Coronary artery (tissue), 2 donors: ENCODE data around the gene ST3GAL3.

ENCODE experiments used
- DNase-seq: peaks from one replicate; pipeline ENCODE4 v3.0.0-alpha.2; 2017; ENCODE audit warnings: low spot score
- H3K27ac ChIP-seq, 2 donors: fragments of 200-600 bp; sonication (generic); one replicate each; pipeline ENCODE4 v1.5.1; 2016 to 2019
- H3K4me3 ChIP-seq: fragments of 200-600 bp; sonication (generic); 2 replicates; pipeline ENCODE4 v1.5.1; 2016; ENCODE audit warnings: mild to moderate bottlenecking, moderate library complexity
- TF ChIP-seq, protein P1 (sequence below): fragments of 200-600 bp; sonication (generic); IDR thresholded peaks from one replicate; pipeline ENCODE4 v1.5.1; 2019; ENCODE audit warnings: antibody characterized with exemption

Gene ST3GAL3

GRCh38 chr1:43731867-43732531 is 24.7 kb downstream of the ST3GAL3 start:
- Histone ChIP-seq H3K27ac (no peak overlapping the region), H3K4me3 (no peak overlapping the region)
- no peak for DNase-seq
- TF ChIP-seq, protein P1, sequence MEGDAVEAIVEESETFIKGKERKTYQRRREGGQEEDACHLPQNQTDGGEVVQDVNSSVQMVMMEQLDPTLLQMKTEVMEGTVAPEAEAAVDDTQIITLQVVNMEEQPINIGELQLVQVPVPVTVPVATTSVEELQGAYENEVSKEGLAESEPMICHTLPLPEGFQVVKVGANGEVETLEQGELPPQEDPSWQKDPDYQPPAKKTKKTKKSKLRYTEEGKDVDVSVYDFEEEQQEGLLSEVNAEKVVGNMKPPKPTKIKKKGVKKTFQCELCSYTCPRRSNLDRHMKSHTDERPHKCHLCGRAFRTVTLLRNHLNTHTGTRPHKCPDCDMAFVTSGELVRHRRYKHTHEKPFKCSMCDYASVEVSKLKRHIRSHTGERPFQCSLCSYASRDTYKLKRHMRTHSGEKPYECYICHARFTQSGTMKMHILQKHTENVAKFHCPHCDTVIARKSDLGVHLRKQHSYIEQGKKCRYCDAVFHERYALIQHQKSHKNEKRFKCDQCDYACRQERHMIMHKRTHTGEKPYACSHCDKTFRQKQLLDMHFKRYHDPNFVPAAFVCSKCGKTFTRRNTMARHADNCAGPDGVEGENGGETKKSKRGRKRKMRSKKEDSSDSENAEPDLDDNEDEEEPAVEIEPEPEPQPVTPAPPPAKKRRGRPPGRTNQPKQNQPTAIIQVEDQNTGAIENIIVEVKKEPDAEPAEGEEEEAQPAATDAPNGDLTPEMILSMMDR = no peak

DNA sequence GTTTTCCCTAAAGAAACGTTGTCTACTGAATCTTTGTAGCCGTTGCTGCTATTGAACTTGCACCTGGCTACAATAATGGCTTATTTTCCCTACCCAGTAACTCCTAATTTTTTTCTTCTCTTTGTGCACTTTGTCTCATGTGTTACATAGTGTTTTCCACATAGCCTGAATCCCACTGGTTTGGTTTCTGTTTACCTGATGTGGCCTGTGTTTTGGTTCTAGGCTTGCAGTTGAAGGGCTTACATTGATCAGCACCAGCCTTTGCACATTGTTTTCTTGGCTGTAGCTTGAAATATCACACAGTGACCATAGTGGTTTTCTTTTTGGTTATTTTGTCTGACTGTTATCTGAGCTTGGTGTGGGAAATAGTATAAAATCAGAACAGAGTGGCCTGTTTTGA is 29.5 kb downstream of the ST3GAL3 start:
- Histone ChIP-seq H3K27ac (no peak overlapping the region), H3K4me3 (no peak overlapping the region)
- TF ChIP-seq, protein P1 = no peak
- DNase-seq = no peak

DNA sequence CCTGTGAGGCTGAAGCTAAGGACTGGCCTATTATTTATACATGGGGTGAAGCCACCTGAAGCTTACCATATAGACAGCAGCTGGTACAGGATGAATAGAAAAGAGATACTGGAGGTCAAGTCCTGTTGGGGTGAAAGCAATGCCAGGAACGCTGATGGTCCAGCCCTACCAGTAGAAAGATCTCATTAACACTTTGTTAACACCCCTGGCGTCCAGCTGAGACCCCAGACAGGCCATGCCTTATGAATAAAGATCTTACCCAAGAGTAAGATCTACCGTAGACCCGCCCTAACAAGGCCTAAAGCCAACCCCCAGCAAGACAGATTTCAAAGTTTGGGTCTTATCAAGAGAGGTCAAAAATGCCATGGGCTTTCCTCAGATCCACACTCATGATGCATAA is 34.7 kb downstream of the ST3GAL3 start:
- no peak overlapping the region for H3K4me3 ChIP-seq
- TF ChIP-seq, protein P1 = no peak
- no peak for DNase-seq
- H3K27ac ChIP-seq = no peak overlapping the region

DNA sequence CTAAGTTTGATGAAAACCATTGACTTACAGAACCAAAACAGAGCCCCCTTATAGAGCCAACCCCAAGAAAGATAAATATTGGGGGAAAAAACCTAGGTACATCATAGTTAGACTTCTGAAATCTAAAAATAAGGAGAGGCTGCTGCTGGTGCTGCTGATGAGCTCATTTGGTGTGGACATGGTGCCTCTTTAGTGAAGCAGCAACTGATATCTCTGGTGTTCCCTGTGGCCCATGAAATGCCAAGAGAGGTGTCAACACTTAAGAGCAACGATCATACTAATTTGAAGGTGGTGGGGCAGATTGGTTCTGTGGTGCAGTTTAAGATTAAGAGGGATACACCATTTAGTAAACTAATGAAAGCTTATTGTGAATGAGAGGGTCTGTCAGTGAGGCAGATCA is 35.9 kb downstream of the ST3GAL3 start:
- no peak overlapping the region for H3K27ac ChIP-seq
- H3K4me3 ChIP-seq = no peak overlapping the region
- TF ChIP-seq, protein P1 = no peak
- DNase-seq = no peak

DNA sequence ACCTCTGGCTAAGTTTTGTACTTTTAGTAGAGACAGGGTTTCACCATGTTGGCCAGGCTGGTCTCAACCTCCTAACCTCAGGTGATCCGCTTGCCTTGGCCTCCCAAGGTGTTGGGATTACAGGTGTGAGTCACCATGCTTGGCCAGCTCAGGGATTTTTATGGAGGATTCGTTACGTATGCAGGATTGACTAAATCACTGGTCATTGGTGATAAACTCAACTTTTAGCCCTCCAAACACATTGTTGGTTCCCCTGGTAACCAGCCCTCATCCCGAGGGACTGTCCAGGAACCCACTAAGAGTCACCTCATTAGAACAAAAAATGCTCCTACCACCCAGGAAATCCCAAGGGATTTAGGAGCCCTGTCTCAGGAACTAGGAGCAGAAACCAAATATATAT is 40.4 kb downstream of the ST3GAL3 start:
- no peak for DNase-seq
- TF ChIP-seq, protein P1 = no peak
- Histone ChIP-seq H3K4me3 (no peak overlapping the region), H3K27ac (no peak overlapping the region)

GRCh38 chr1:43750083-43750482 is 42.7 kb downstream of the ST3GAL3 start:
- H3K27ac ChIP-seq = no peak overlapping the region
- TF ChIP-seq, protein P1 = no peak
- H3K4me3 ChIP-seq = no peak overlapping the region
- no peak for DNase-seq

GRCh38 chr1:43753422-43753821 is 46.1 kb downstream of the ST3GAL3 start:
- H3K4me3 ChIP-seq = no peak overlapping the region
- DNase-seq = no peak
- H3K27ac ChIP-seq = no peak overlapping the region
- TF ChIP-seq, protein P1 = no peak
